GM23338 (cell line): Measurements from ENCODE around the gene APIP. TPM values are rescaled to one million over a fixed set of nuclear protein-coding genes. Genes with fewer than 3 reads are reported as not detected.

Source experiments
- ATAC-seq: fragments of 200-7000 bp; cut with Tn5 transposase; 3 replicates; pipeline ENCODE4 v1.9.1; 2020
- DNase-seq: peaks from one replicate; pipeline ENCODE4 v3.0.0-alpha.2; 2015; ENCODE audit warnings: low spot score
- H2AFZ ChIP-seq: fragments of 200-600 bp; sonication (generic); 2 replicates; pipeline ENCODE4 v1.8.0; 2016; ENCODE audit warnings: antibody characterized with exemption, mild to moderate bottlenecking, moderate library complexity
- H3F3A ChIP-seq: fragments of 200-600 bp; sonication (generic); replicated peaks from 2 replicates; pipeline ENCODE4 v1.8.0; 2017; ENCODE audit warnings: antibody characterized with exemption, mixed run types, low read depth
- H3K27ac ChIP-seq: fragments of 200-600 bp; sonication (generic); 2 replicates; pipeline ENCODE4 v1.6.1; 2016; ENCODE audit warnings: low read depth
- H3K27me3 ChIP-seq: fragments of 200-600 bp; sonication (generic); 2 replicates; pipeline ENCODE4 v1.8.0; 2016; ENCODE audit warnings: mild to moderate bottlenecking, mixed run types, moderate library complexity; ENCODE audit not compliant: insufficient read depth
- H3K36me3 ChIP-seq: fragments of 200-600 bp; sonication (generic); 2 replicates; pipeline ENCODE4 v1.8.0; 2016; ENCODE audit warnings: mild to moderate bottlenecking; ENCODE audit not compliant: insufficient read depth
- H3K4me1 ChIP-seq: fragments of 200-600 bp; sonication (generic); 2 replicates; pipeline ENCODE4 v1.8.0; 2016; ENCODE audit warnings: mild to moderate bottlenecking, moderate library complexity; ENCODE audit not compliant: insufficient read depth
- H3K4me2 ChIP-seq: fragments of 200-600 bp; sonication (generic); 2 replicates; pipeline ENCODE4 v1.7.1; 2017; ENCODE audit warnings: mixed run types
- H3K4me3 ChIP-seq: fragments of 200-600 bp; sonication (generic); 2 replicates; pipeline ENCODE4 v1.6.1; 2016; ENCODE audit warnings: mixed run types
- H3K79me2 ChIP-seq: fragments of 200-600 bp; sonication (generic); replicated peaks from 2 replicates; pipeline ENCODE4 v1.8.0; 2017; ENCODE audit warnings: mild to moderate bottlenecking; ENCODE audit not compliant: insufficient read depth
- H3K9me2 ChIP-seq: fragments of 200-600 bp; sonication (generic); 2 replicates; pipeline ENCODE4 v1.8.0; 2017; ENCODE audit not compliant: insufficient read depth
- H4K20me1 ChIP-seq: fragments of 200-600 bp; sonication (generic); replicated peaks from 2 replicates; pipeline ENCODE4 v1.8.0; 2017; ENCODE audit warnings: mild to moderate bottlenecking; ENCODE audit not compliant: insufficient read depth
- H3K27ac Mint-ChIP-seq: 2 replicates; pipeline ENCODE4 v1.8.0; 2020; ENCODE audit warnings: inconsistent platforms, mild to moderate bottlenecking, moderate library complexity, mixed read lengths
- H3K27me3 Mint-ChIP-seq: 3 replicates; pipeline ENCODE4 v1.8.0; 2022; ENCODE audit warnings: low read depth, mild to moderate bottlenecking, moderate library complexity, mixed read lengths, inconsistent platforms; ENCODE audit not compliant: insufficient read depth, poor library complexity
- H3K36me3 Mint-ChIP-seq: 3 replicates; pipeline ENCODE4 v1.8.0; 2021; ENCODE audit warnings: low read depth, mild to moderate bottlenecking, inconsistent platforms, moderate library complexity, mixed read lengths
- H3K4me1 Mint-ChIP-seq: 3 replicates; pipeline ENCODE4 v1.8.0; 2020; ENCODE audit warnings: mild to moderate bottlenecking, inconsistent platforms, mixed read lengths
- H3K4me3 Mint-ChIP-seq: 3 replicates; pipeline ENCODE4 v1.8.0; 2021; ENCODE audit warnings: moderate library complexity, mild to moderate bottlenecking, inconsistent platforms, mixed read lengths
- H3K9me3 Mint-ChIP-seq: 3 replicates; pipeline ENCODE4 v1.8.0; 2020; ENCODE audit warnings: moderate library complexity, mild to moderate bottlenecking, inconsistent platforms, mixed read lengths
- CREB1 ChIP-seq: fragments of 250-450 bp; sonication (Bioruptor Pico); IDR thresholded peaks from 2 replicates; pipeline ENCODE4 v1.5.0; 2020; ENCODE audit warnings: low read depth, mild to moderate bottlenecking, moderate library complexity
- CTCF ChIP-seq, 2 experiments: fragments of 200-600 bp in 1 of 2; sonication (generic) in 1 of 2; conservative IDR thresholded peaks; 2 replicates each; pipeline versions ENCODE4 v1.5.1 to v1.6.1; 2016 to 2017; ENCODE audit warnings: antibody characterized with exemption in 2 of 2, low read depth in 2 of 2, mild to moderate bottlenecking in 2 of 2, moderate library complexity in 1 of 2
- ETS1 ChIP-seq: IDR thresholded peaks from 2 replicates; pipeline ENCODE4 v1.6.1; 2016; ENCODE audit warnings: antibody characterized with exemption
- EZH2 ChIP-seq: fragments of 200-600 bp; sonication (generic); IDR thresholded peaks from one replicate; pipeline ENCODE4 v1.8.0; 2017; ENCODE audit warnings: antibody characterized with exemption, mild to moderate bottlenecking, low read depth; ENCODE audit not compliant: unreplicated experiment
- EZH2phosphoT487 ChIP-seq: fragments of 200-600 bp; sonication (generic); IDR thresholded peaks from one replicate; pipeline ENCODE4 v1.8.1; 2018; ENCODE audit warnings: antibody characterized with exemption; ENCODE audit not compliant: unreplicated experiment
- NANOG ChIP-seq: IDR thresholded peaks from 2 replicates; pipeline ENCODE4 v1.6.1; 2016; ENCODE audit warnings: antibody characterized with exemption, borderline replicate concordance
- POLR2AphosphoS5 ChIP-seq: IDR thresholded peaks from 2 replicates; pipeline ENCODE4 v1.6.1; 2016; ENCODE audit warnings: antibody characterized with exemption, low read depth
- STAT1 ChIP-seq: IDR thresholded peaks from one replicate; pipeline ENCODE4 v1.6.1; 2016; ENCODE audit warnings: antibody characterized with exemption; ENCODE audit not compliant: unreplicated experiment
- ZNF114 ChIP-seq: fragments of 250-450 bp; sonication (Bioruptor Pico); IDR thresholded peaks from 2 replicates; pipeline ENCODE4 v1.5.0; 2020; ENCODE audit warnings: mild to moderate bottlenecking, moderate library complexity
- ZNF462 ChIP-seq: fragments of 250-450 bp; sonication (Bioruptor Pico); IDR thresholded peaks from 2 replicates; pipeline ENCODE4 v1.5.0; 2020; ENCODE audit warnings: mild to moderate bottlenecking, moderate library complexity
- polyA plus RNA-seq: library from polyadenylated mRNA; unstranded; fragments of >200 nt; fragmentation: Nextera tagmentation; extraction: Ambion mirVana; gene quantifications from 2 replicates; pipeline ENCODE4 v1.2.1, GENCODE V29; 2016
- total RNA-seq: library from RNA; depleted of rRNA; stranded (reverse); fragments of >200 nt; shearing (Covaris generic); gene quantifications from 2 replicates; pipeline ENCODE4 v1.2.3, GENCODE V29; 2014

APIP gene
- total and polyA plus RNA-seq, 2 experiments from 2014 or later, result 35.7 to 50.3 TPM

- no peaks in the 10 kb centered on the region for H3F3A ChIP-seq
- no peaks in the 10 kb centered on the region for H3K9me2 ChIP-seq
- ATAC-seq (no peak), DNase-seq (no peak)
- H3K4me1 ChIP-seq, result peaks cover 9% of the 10 kb centered on the region; the same call in 1 of the 2 replicates
- Mint-ChIP-seq H3K9me3 (no peaks in the 10 kb centered on the region), H3K4me1 (no peaks in the 10 kb centered on the region; the same call in 2 of the 3 replicates), H3K36me3 (no peaks in the 10 kb centered on the region), H3K4me3 (no peak overlapping the region), H3K27ac (no peak overlapping the region), H3K27me3 (peaks cover 2% of the 10 kb centered on the region)
- no peak overlapping the region for H2AFZ ChIP-seq
- H3K27me3 ChIP-seq, result no peaks in the 10 kb centered on the region
- no peak overlapping the region for H3K4me2 ChIP-seq
- no peaks in the 10 kb centered on the region for H3K36me3 ChIP-seq
- H3K27ac ChIP-seq, result no peak overlapping the region
- TF ChIP-seq ZNF114 (CRISPR knock-in tag) (no peak), ZNF462 (CRISPR knock-in tag) (no peak), EZH2phosphoT487 (no peak), POLR2AphosphoS5 (no peak), NANOG (no peak), EZH2 (no peak), STAT1 (no peak)
- H3K79me2 ChIP-seq, result no peaks in the 10 kb centered on the region
- H4K20me1 ChIP-seq, result no peaks in the 10 kb centered on the region
- no peak overlapping the region for H3K4me3 ChIP-seq
Measured at GRCh38 chr11:34959770-34960169, 43.6 kb upstream of the APIP start.

- Histone ChIP-seq H4K20me1 (no peaks in the 10 kb centered on the region), H3K27me3 (no peaks in the 10 kb centered on the region), H3K79me2 (peaks cover 4% of the 10 kb centered on the region; the same call in 1 of the 2 replicates), H3K9me2 (no peaks in the 10 kb centered on the region), H3K36me3 (no peaks in the 10 kb centered on the region), H3K27ac (no peak overlapping the region), H3K4me2 (no peak overlapping the region), H3K4me1 (no peaks in the 10 kb centered on the region), H3F3A (no peaks in the 10 kb centered on the region), H3K4me3 (no peak overlapping the region), H2AFZ (no peak overlapping the region)
- H3K4me3 Mint-ChIP-seq, result no peak overlapping the region
- H3K27me3 Mint-ChIP-seq, result peaks cover 2% of the 10 kb centered on the region
- ATAC-seq (no peak), DNase-seq (no peak)
- no peaks in the 10 kb centered on the region for H3K36me3 Mint-ChIP-seq
- no peaks in the 10 kb centered on the region for H3K4me1 Mint-ChIP-seq
- no peaks in the 10 kb centered on the region for H3K9me3 Mint-ChIP-seq
- H3K27ac Mint-ChIP-seq, result no peak overlapping the region
- no peak for TF ChIP-seq EZH2
- TF ChIP-seq EZH2phosphoT487, result no peak
- no peak for TF ChIP-seq CREB1 (CRISPR knock-in tag)
- TF ChIP-seq POLR2AphosphoS5, result no peak
- no peak for TF ChIP-seq CTCF (conservative IDR thresholded peaks at IDR 0.05; ENCODE audit: low read depth in 2 of 2)
- TF ChIP-seq STAT1, result no peak
- TF ChIP-seq ETS1, result no peak
- TF ChIP-seq NANOG, result no peak
Measured at GRCh38 chr11:34957606-34958005, 41.4 kb upstream of the APIP start.
